Lung (tissue), 12 donors: Measurements from ENCODE around the gene LCN15. TPM values are rescaled to one million over a fixed set of nuclear protein-coding genes. Genes with fewer than 3 reads are reported as not detected.
A peak's percentile ranks its signal among the peaks of the same experiment; 100 is the strongest.

Experiments
- ATAC-seq: fragments of 200-7000 bp; cut with Tn5 transposase; one replicate; pipeline ENCODE4 v1.9.1; 2020; ENCODE audit warnings: moderate number of reproducible peaks; ENCODE audit not compliant: insufficient read depth, low FRiP score
- DNase-seq, 3 donors: peaks; one replicate each; pipeline ENCODE4 v3.0.0-alpha.2; 2013 to 2017
- H3K27ac ChIP-seq, 2 donors: one replicate each; pipeline ENCODE4 v1.5.1; 2013; ENCODE audit warnings: mild to moderate bottlenecking in 2 of 2, moderate library complexity in 2 of 2, control low read depth in 1 of 2, inconsistent platforms in 1 of 2, low read depth in 1 of 2, low read length in 1 of 2
- H3K27me3 ChIP-seq, 3 donors: one replicate each; pipeline ENCODE4 v1.5.1; 2013; ENCODE audit warnings: low read length in 2 of 3; ENCODE audit not compliant: control insufficient read depth in 3 of 3, insufficient read depth in 3 of 3
- H3K36me3 ChIP-seq, 4 donors: one replicate each; pipeline ENCODE4 v1.5.1; 2013; ENCODE audit warnings: low read length in 4 of 4, mild to moderate bottlenecking in 1 of 4, moderate library complexity in 1 of 4; ENCODE audit not compliant: control insufficient read depth in 4 of 4, insufficient read depth in 4 of 4
- H3K4me1 ChIP-seq, 5 donors: one replicate each; pipeline ENCODE4 v1.5.1; 2013; ENCODE audit warnings: low read length in 5 of 5, mild to moderate bottlenecking in 2 of 5, moderate library complexity in 1 of 5; ENCODE audit not compliant: control insufficient read depth in 5 of 5, insufficient read depth in 5 of 5
- H3K4me3 ChIP-seq: one replicate; pipeline ENCODE4 v1.5.1; 2013; ENCODE audit warnings: mild to moderate bottlenecking, control low read depth, moderate library complexity
- H3K9ac ChIP-seq, 2 donors: one replicate each; pipeline ENCODE4 v1.5.1; 2013; ENCODE audit warnings: low read length in 2 of 2, control low read depth in 1 of 2; ENCODE audit not compliant: insufficient read depth in 1 of 2
- H3K9me3 ChIP-seq, 4 donors: one replicate each; pipeline ENCODE4 v1.5.1; 2013; ENCODE audit warnings: low read length in 3 of 4, mild to moderate bottlenecking in 1 of 4, moderate library complexity in 1 of 4; ENCODE audit not compliant: control insufficient read depth in 4 of 4, insufficient read depth in 3 of 4
- WGBS, 2 donors: extraction: QIAGEN DNeasy Blood & Tissue Kit; methylation state at CpG; one replicate each; pipeline ENCODE4 v1.1.7; 2013; 5-methylcytosine and 5-hydroxymethylcytosine counted together
- polyA plus RNA-seq, 2 donors: library from polyadenylated mRNA; stranded (reverse); fragments of 200-250 nt; gene quantifications; one replicate each; pipeline ENCODE4 v1.2.1, GENCODE V29; 2013
- total RNA-seq, 2 donors: library from RNA; depleted of rRNA in 1 of 2; stranded (reverse); fragments of >200 nt in 1 of 2; gene quantifications; one replicate each; pipeline ENCODE4 v1.2.1, GENCODE V29; 2014 to 2021
- TF ChIP-seq, protein P1 (sequence below): IDR thresholded peaks from 2 replicates; pipeline ENCODE4 v1.5.1; 2012; ENCODE audit warnings: mild to moderate bottlenecking; ENCODE audit errors: control extremely low read depth, extremely low read depth
- donor health status: control.
- donor health status: control.
- donor health status: Bipolar disorder and iron deficiency.
- donor health status: healthy.
- donor health status: DM: yes; HTN: yes; CAD: no.

LCN15 gene
- total and polyA plus RNA-seq, 4 donors, result 0.16 TPM; not detected in 3

DNA sequence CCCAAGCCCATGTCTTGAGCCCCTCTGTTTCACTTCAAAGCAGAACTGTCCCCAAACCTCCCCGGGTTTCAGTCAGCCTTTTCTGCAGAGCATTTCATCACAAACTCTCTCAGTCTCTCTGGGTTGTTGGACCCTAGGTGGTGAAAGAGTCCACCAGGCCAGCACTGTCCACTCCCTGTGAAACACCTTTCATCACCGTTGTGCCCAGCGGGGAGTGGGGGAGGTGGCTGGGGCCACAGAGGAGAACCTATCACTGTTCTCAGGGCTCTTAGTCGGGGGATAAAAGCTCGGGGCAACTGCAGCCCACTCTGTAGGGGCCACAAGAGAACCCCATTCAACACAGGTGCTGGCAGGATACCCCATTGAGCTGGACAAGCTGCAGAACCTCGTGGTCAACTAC, 38.0 kb upstream of the LCN15 start:
- TF ChIP-seq, protein P1, sequence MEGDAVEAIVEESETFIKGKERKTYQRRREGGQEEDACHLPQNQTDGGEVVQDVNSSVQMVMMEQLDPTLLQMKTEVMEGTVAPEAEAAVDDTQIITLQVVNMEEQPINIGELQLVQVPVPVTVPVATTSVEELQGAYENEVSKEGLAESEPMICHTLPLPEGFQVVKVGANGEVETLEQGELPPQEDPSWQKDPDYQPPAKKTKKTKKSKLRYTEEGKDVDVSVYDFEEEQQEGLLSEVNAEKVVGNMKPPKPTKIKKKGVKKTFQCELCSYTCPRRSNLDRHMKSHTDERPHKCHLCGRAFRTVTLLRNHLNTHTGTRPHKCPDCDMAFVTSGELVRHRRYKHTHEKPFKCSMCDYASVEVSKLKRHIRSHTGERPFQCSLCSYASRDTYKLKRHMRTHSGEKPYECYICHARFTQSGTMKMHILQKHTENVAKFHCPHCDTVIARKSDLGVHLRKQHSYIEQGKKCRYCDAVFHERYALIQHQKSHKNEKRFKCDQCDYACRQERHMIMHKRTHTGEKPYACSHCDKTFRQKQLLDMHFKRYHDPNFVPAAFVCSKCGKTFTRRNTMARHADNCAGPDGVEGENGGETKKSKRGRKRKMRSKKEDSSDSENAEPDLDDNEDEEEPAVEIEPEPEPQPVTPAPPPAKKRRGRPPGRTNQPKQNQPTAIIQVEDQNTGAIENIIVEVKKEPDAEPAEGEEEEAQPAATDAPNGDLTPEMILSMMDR, result no peak
- 81 to 86% methylated on average over 6 of the region's 6 CpGs for WGBS, 2 donors
- H3K27ac ChIP-seq, result no peak overlapping the region
- H3K4me1 ChIP-seq, result peaks cover 0 to 26% (median 9%) of the 10 kb centered on the region in 5 donors
- no peak overlapping the region for H3K4me3 ChIP-seq
- H3K36me3 ChIP-seq, result peaks cover 0 to 3% (median 0%) of the 10 kb centered on the region in 4 donors
- no peak for DNase-seq
- ATAC-seq, result no peak
- H3K9ac ChIP-seq, result no peak overlapping the region
- H3K9me3 ChIP-seq, result no peaks in the 10 kb centered on the region
- peaks cover 0 to 21% (median 5%) of the 10 kb centered on the region in 3 donors for H3K27me3 ChIP-seq

DNA sequence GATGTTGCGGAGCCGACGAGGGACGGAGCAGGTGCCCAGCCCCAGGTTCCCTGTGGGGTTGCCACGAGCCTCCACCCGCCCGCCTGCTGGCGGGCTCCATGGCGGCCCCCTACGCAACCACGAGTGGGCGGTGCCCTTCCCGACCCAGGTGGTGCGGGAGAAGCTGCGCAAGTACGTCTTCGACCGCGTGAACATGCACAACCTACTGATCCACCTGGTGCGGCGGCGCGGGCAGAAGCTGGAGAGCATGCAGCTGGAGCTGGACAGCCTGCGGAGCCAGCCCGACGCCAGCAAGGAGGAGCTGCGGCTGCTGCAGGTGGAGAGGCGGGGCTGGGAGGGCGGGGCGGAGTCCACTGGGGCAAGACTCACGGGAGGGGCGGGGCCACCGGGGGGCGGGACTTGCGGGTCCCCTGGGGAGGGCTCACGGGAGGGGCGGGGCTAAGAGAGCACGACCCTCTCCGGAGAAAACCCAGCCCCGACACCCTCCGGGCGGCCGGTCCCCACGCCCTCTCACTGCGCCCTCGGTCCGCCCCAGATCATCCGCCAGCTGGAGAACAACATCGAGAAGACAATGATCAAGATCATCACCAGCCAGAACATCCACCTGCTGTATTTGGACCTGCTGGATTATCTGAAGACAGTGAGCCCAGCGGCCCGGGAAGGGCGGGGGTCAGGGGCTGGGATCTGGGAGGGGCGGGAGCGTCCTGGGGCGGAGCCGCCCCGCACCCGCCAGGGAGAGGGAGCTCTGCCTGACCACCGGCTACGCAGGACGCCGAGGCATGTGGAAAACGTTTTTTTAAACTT, 35.7 kb upstream of the LCN15 start:
- H3K36me3 ChIP-seq, result peaks cover 0 to 2% (median 0%) of the 10 kb centered on the region in 4 donors
- WGBS, 2 donors, result 1% methylated on average over 44 to 63 of the region's 63 CpGs
- H3K4me1 ChIP-seq, result peaks cover 0 to 30% (median 10%) of the 10 kb centered on the region in 5 donors
- peak; percentile 76 to 88 (median 84) for DNase-seq
- H3K27me3 ChIP-seq, result peaks cover 0 to 21% (median 5%) of the 10 kb centered on the region in 3 donors
- no peak overlapping the region for H3K27ac ChIP-seq
- H3K9ac ChIP-seq, result no peak overlapping the region
- TF ChIP-seq, protein P1, result no peak
- peak; percentile 84 for ATAC-seq
- no peaks in the 10 kb centered on the region for H3K9me3 ChIP-seq
- H3K4me3 ChIP-seq, result no peak overlapping the region

DNA sequence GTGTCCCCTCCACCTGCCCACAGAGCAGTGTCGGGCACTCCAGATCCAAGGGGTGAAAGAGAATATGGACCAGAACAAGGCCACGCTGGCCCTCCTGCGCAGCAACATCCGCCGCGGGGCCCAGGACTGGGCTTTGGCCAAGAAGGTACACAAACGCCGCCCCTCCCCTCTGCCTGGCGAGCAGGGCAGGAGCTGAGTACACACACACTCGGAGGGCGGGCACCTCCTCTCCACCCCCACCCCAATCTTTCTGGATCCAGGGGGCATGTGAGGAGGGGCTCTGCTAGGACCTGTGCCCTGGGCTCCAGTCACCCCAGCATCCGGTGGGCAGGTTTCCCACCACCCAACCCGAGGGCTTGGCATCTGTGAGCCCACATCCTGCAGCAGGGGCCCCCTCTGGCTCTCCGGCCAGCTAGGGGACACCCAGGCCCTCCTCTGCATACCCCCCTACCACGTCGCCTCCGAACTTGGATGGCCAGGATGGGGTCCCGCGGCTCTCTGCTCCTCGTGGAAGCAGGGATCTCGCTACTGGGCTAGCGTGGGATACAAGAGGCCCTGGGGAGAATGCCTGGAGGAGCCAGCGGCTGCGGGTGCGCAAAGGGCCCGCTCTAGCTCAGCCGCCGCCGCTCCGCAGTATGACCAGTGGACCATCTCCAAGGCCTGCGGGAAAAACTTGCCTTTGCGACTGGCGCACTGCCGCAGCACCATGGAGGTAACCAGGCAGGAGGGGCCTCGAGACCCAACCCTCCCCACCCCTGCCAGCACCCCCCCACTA, 34.9 kb upstream of the LCN15 start:
- no peak for ATAC-seq
- 20 to 24% methylated on average over 35 of the region's 35 CpGs for WGBS, 2 donors
- Histone ChIP-seq H3K9me3 (no peaks in the 10 kb centered on the region), H3K4me1 (peaks cover 0 to 30% (median 10%) of the 10 kb centered on the region in 5 donors), H3K36me3 (no peaks in the 10 kb centered on the region), H3K27me3 (peaks cover 0 to 21% (median 5%) of the 10 kb centered on the region in 3 donors), H3K27ac (peak overlapping the region in 1 of 2 donors; percentile 6), H3K9ac (no peak overlapping the region), H3K4me3 (no peak overlapping the region)
- TF ChIP-seq, protein P1, result no peak
- DNase-seq, result peak; percentile 27 to 57 (median 42)
